Measurements from ENCODE around the gene NFKBIL1. TPM values are rescaled to one million over a fixed set of nuclear protein-coding genes. Genes with fewer than 3 reads are reported as not detected.
A peak's percentile ranks its signal among the peaks of the same experiment; 100 is the strongest.

The NFKBIL1 gene
- total and polyA plus RNA-seq, 9 of the 15 experiments (the other 6 are each of a cell fraction or from before 2014, with no cell fraction given) = 0.49 to 33.1 (median 7.6) TPM

- TF ChIP-seq PATZ1 (CRISPR knock-in tag; IDR thresholded peaks at IDR 0.05; ENCODE audit: borderline replicate concordance) (no peak), DACH1 (IDR thresholded peaks at IDR 0.05; ENCODE audit: partially characterized antibody) (no peak), TCF3 (CRISPR knock-in tag; IDR thresholded peaks at IDR 0.05) (no peak; the same call in 1 of the 2 replicates), TFAM (CRISPR knock-in tag; conservative IDR thresholded peaks at IDR 0.05) (no peak), SP1 (CRISPR knock-in tag; IDR thresholded peaks at IDR 0.05) (no peak), U2AF1 (optimal IDR thresholded peaks at IDR 0.05; ENCODE audit: low read depth, low read length) (no peak), ZNF184 (CRISPR knock-in tag; IDR thresholded peaks at IDR 0.05) (no peak), TCF7L2 (IDR thresholded peaks at IDR 0.05; ENCODE audit: low read depth, low read length) (no peak), ZFP30 (CRISPR knock-in tag; IDR thresholded peaks at IDR 0.05; ENCODE audit: borderline replicate concordance) (no peak), ZC3H8 (IDR thresholded peaks at IDR 0.05) (no peak), ZNF239 (CRISPR knock-in tag; IDR thresholded peaks at IDR 0.05) (no peak), MXI1 (IDR thresholded peaks at IDR 0.05; ENCODE audit: low read depth, low read length) (no peak), ZNF133 (CRISPR knock-in tag; IDR thresholded peaks at IDR 0.05) (no peak), SIN3B (IDR thresholded peaks at IDR 0.05; ENCODE audit: low read depth) (no peak), RBM25 (IDR thresholded peaks at IDR 0.05; ENCODE audit: low read depth, low read length, severe bottlenecking) (no peak), CEBPG (CRISPR knock-in tag; IDR thresholded peaks at IDR 0.05) (peak; percentile 31; the same call in 1 of the 2 replicates), CEBPG (tag; conservative IDR thresholded peaks at IDR 0.05 in 1 of 2, IDR thresholded peaks at IDR 0.05 in 1 of 2) (peak; percentile 55 to 63; a peak in 3 of 4 replicates), C11orf30 (IDR thresholded peaks at IDR 0.05; ENCODE audit: low read depth) (no peak), BACH1 (tag; IDR thresholded peaks at IDR 0.05) (no peak; the same call in 1 of the 2 replicates), NELFE (IDR thresholded peaks at IDR 0.05; ENCODE audit: insufficient read depth, insufficient read length) (no peak), RAD51 (IDR thresholded peaks at IDR 0.05; ENCODE audit: borderline replicate concordance, low read depth) (no peak), CSDE1 (IDR thresholded peaks at IDR 0.05) (no peak), NFXL1 (CRISPR knock-in tag; IDR thresholded peaks at IDR 0.05) (no peak), RFX5 (IDR thresholded peaks at IDR 0.05; ENCODE audit: low read depth, low read length) (no peak)
These were observed 6.2 kb upstream of the NFKBIL1 start (continued) for GRCh38 chr6:31541059-31541657.
